A673 (cell line): Measurements from ENCODE around the gene LRRC3B. TPM values are rescaled to one million over a fixed set of nuclear protein-coding genes. Genes with fewer than 3 reads are reported as not detected.

Experiments used
- BruUV-seq: library from RNA; stranded (reverse); fragments of 400-500 nt; replicated peaks from 2 replicates; lab custom pipeline; 2021; lab: Mats Ljungman, UMichigan
- CTCF ChIA-PET: fragments of 300-600 bp; sonication (Branson Sonifier 250); formaldehyde crosslinking; loops from one replicate; lab custom pipeline; 2022; ENCODE audit warnings: antibody characterized with exemption; lab: Charles Lee
- POLR2A ChIA-PET: fragments of 300-600 bp; sonication (Branson Sonifier 250); formaldehyde crosslinking; loops from one replicate; lab custom pipeline; 2022; ENCODE audit warnings: antibody characterized with exemption; ENCODE audit not compliant: low non-redundant PET; lab: Charles Lee
- DNase-seq: peaks from one replicate; pipeline ENCODE4 v3.0.0-alpha.2; 2015; ENCODE audit warnings: low spot score
- H3K27ac ChIP-seq: fragments of 200-600 bp; sonication (generic); 2 replicates; pipeline ENCODE4 v1.5.1; 2016; ENCODE audit warnings: mixed run types, low read depth, mild to moderate bottlenecking, mixed read lengths, antibody characterized with exemption, low read length; ENCODE audit not compliant: poor library complexity, severe bottlenecking
- H3K27me3 ChIP-seq: fragments of 200-600 bp; sonication (generic); replicated peaks from 2 replicates; pipeline ENCODE4 v1.6.1; 2017; ENCODE audit warnings: mixed run types, low read depth, mild to moderate bottlenecking, mixed read lengths, antibody characterized with exemption, low read length; ENCODE audit not compliant: insufficient read depth, poor library complexity
- H3K36me3 ChIP-seq: fragments of 200-600 bp; sonication (generic); 2 replicates; pipeline ENCODE4 v1.6.1; 2016; ENCODE audit warnings: mixed run types, mild to moderate bottlenecking, mixed read lengths, antibody characterized with exemption, low read length; ENCODE audit not compliant: insufficient read depth, poor library complexity, severe bottlenecking
- H3K4me1 ChIP-seq: fragments of 200-600 bp; sonication (generic); 2 replicates; pipeline ENCODE4 v1.6.1; 2017; ENCODE audit warnings: mixed run types, mild to moderate bottlenecking, mixed read lengths, antibody characterized with exemption, low read length; ENCODE audit not compliant: insufficient read depth, poor library complexity, severe bottlenecking
- H3K4me3 ChIP-seq: fragments of 200-600 bp; sonication (generic); 2 replicates; pipeline ENCODE4 v1.5.1; 2016; ENCODE audit warnings: low read depth, mixed run types, mild to moderate bottlenecking, mixed read lengths, low read length; ENCODE audit not compliant: poor library complexity, severe bottlenecking
- H3K9me3 ChIP-seq: fragments of 200-600 bp; sonication (generic); 2 replicates; pipeline ENCODE4 v1.6.1; 2016; ENCODE audit warnings: mixed run types, low read depth, mild to moderate bottlenecking, mixed read lengths, antibody characterized with exemption, low read length; ENCODE audit not compliant: poor library complexity, severe bottlenecking
- EZH2 ChIP-seq: fragments of 200-600 bp; sonication (generic); IDR thresholded peaks from 2 replicates; pipeline ENCODE4 v1.6.1; 2017; ENCODE audit warnings: borderline replicate concordance, low read depth, mild to moderate bottlenecking, mixed read lengths, antibody characterized with exemption, low read length; ENCODE audit not compliant: poor library complexity, severe bottlenecking
- intact Hi-C: fragments of 100-400 bp; cut with micrococcal nuclease; formaldehyde crosslinking; loops from one replicate; pipeline ENCODE4 v1.10.0; 2022; ENCODE audit not compliant: unreplicated experiment
- total RNA-seq: library from RNA; stranded (reverse); gene quantifications from 2 replicates; pipeline ENCODE4 v1.2.3, GENCODE V29; 2021
- TF ChIP-seq, protein P1 (sequence below): fragments of 300-800, 200-600 bp; sonication (generic); conservative IDR thresholded peaks from 2 replicates; pipeline ENCODE4 v1.5.1; 2017; ENCODE audit warnings: low read depth, mild to moderate bottlenecking, antibody characterized with exemption, low read length, moderate library complexity, mixed read lengths

The LRRC3B gene
- total RNA-seq, 1 experiment from 2014 or later, result not detected

DNA sequence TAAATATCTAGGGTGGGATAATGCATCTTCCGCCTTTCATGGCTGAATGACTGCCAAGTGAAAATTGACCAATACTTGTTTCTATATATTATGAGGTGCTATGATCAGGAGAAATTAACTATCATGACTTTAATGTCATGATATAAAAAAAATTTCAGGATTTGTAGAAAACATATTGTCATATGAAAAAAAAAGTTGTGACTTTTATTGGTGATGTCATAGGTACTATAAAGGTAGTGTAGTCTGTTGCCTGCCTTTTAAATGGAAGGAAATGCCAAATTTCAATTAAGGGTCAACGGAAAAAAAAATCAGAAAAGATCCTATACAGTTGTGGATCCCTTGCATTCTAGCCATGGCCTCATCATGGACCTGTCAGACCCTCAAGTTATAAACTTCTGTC is 15.5 kb downstream of the LRRC3B start:
- H3K36me3 ChIP-seq, result no peaks in the 10 kb centered on the region
- DNase-seq, result no peak
- no peaks in the 10 kb centered on the region for H3K4me1 ChIP-seq
- intact Hi-C loops, result no loop called here
- ChIA-PET POLR2A (no interaction called here), CTCF (no interaction called here)
- no peaks in the 10 kb centered on the region for H3K9me3 ChIP-seq
- no peaks in the 10 kb centered on the region for H3K27me3 ChIP-seq
- H3K27ac ChIP-seq, result no peak overlapping the region
- TF ChIP-seq, protein P1, sequence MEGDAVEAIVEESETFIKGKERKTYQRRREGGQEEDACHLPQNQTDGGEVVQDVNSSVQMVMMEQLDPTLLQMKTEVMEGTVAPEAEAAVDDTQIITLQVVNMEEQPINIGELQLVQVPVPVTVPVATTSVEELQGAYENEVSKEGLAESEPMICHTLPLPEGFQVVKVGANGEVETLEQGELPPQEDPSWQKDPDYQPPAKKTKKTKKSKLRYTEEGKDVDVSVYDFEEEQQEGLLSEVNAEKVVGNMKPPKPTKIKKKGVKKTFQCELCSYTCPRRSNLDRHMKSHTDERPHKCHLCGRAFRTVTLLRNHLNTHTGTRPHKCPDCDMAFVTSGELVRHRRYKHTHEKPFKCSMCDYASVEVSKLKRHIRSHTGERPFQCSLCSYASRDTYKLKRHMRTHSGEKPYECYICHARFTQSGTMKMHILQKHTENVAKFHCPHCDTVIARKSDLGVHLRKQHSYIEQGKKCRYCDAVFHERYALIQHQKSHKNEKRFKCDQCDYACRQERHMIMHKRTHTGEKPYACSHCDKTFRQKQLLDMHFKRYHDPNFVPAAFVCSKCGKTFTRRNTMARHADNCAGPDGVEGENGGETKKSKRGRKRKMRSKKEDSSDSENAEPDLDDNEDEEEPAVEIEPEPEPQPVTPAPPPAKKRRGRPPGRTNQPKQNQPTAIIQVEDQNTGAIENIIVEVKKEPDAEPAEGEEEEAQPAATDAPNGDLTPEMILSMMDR, result no peak
- TF ChIP-seq EZH2, result no peak
- H3K4me3 ChIP-seq, result no peak overlapping the region
- no TSS peak for BruUV-seq

DNA sequence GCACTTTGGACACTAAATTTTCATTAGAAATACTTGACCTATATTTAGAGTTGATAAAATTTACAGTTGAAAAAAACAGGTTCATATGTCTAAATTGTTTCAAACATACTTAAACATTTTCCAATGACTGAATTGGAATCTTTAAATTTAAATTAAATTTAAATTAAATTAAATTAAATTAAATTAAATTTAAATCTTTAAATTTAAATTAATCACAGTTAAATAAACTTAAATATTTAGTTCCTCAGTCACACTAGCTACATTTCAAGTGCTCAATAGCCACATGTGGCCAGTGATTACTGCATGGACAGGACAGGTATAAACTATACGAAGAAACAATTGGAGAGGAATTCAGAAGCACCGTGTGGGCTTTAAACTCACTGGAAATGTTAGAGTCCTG is 16.8 kb downstream of the LRRC3B start:
- no peaks in the 10 kb centered on the region for H3K27me3 ChIP-seq
- intact Hi-C loops, result no loop called here
- no peak for TF ChIP-seq EZH2
- TF ChIP-seq, protein P1, result no peak
- H3K4me3 ChIP-seq, result no peak overlapping the region
- BruUV-seq, result no TSS peak
- ChIA-PET CTCF (no interaction called here), POLR2A (no interaction called here)
- no peaks in the 10 kb centered on the region for H3K9me3 ChIP-seq
- H3K4me1 ChIP-seq, result no peaks in the 10 kb centered on the region
- DNase-seq, result no peak
- H3K36me3 ChIP-seq, result no peaks in the 10 kb centered on the region
- no peak overlapping the region for H3K27ac ChIP-seq

DNA sequence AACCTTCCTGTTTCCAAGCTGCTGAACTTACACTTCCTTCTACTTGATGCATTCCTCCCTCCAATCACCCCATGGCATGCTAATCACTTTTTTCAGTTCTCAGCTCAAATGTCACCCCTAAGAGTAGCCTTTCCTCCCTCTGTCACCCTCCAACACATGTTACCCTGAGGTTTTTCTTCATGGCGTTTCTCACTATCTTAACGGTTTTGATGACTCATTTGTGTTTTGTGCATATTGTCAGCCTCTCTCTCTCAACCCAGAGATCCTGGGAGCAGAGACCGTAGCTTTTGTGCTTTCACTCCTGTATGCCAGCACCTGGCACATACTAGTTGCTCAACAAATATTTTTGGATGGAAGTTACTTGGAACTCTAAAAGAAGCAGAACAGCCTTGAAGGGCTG is 24.5 kb downstream of the LRRC3B start:
- CTCF ChIA-PET, result no interaction called here
- H3K36me3 ChIP-seq, result no peaks in the 10 kb centered on the region
- H3K4me3 ChIP-seq, result no peak overlapping the region
- H3K4me1 ChIP-seq, result no peaks in the 10 kb centered on the region
- TF ChIP-seq EZH2, result no peak
- TF ChIP-seq, protein P1, result no peak
- no TSS peak for BruUV-seq
- no peak for DNase-seq
- H3K9me3 ChIP-seq, result no peaks in the 10 kb centered on the region
- no peaks in the 10 kb centered on the region for H3K27me3 ChIP-seq
- intact Hi-C loops, result no loop called here
- no peak overlapping the region for H3K27ac ChIP-seq
- POLR2A ChIA-PET, result no interaction called here
